ENCODE results near the gene ABCA9. TPM values are rescaled to one million over a fixed set of nuclear protein-coding genes. Genes with fewer than 3 reads are reported as not detected.

ABCA9 gene
- total and polyA plus RNA-seq, 9 of the 15 experiments (the other 6 are each of a cell fraction or from before 2014, with no cell fraction given): 0.04 TPM; not detected in 8

DNA sequence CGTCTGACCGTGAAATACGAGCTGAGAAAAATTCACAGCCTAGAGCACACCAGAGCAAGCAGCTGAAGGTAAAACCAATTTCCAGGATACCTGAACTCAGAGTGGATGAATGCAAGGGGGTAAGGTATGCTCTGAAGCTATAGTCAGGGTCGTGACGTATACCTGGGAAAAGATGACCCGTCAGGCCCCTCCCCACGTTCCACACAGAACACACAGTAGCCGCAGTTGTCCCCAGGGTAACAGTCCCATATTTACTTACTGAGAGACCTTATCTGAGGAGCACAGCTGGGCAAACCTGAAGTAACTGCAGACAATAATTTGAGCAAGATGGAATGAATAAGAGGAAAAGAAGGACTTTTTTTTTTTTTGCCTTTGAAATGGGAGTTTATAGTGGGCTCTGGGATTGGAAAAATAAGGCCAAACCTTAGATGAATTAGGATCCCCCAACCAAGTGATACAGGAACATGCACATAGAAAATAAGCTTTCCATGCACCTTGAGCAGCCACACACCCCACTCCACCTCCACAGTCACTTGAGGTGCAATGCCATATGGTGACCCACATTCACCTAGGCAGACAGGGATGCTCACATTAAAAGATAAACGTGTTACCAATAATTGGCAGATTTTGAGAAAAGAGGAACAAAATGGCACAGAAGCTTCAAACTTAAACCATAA, 43.0 kb upstream of the ABCA9 start (continued):
- TF ChIP-seq, protein P1, sequence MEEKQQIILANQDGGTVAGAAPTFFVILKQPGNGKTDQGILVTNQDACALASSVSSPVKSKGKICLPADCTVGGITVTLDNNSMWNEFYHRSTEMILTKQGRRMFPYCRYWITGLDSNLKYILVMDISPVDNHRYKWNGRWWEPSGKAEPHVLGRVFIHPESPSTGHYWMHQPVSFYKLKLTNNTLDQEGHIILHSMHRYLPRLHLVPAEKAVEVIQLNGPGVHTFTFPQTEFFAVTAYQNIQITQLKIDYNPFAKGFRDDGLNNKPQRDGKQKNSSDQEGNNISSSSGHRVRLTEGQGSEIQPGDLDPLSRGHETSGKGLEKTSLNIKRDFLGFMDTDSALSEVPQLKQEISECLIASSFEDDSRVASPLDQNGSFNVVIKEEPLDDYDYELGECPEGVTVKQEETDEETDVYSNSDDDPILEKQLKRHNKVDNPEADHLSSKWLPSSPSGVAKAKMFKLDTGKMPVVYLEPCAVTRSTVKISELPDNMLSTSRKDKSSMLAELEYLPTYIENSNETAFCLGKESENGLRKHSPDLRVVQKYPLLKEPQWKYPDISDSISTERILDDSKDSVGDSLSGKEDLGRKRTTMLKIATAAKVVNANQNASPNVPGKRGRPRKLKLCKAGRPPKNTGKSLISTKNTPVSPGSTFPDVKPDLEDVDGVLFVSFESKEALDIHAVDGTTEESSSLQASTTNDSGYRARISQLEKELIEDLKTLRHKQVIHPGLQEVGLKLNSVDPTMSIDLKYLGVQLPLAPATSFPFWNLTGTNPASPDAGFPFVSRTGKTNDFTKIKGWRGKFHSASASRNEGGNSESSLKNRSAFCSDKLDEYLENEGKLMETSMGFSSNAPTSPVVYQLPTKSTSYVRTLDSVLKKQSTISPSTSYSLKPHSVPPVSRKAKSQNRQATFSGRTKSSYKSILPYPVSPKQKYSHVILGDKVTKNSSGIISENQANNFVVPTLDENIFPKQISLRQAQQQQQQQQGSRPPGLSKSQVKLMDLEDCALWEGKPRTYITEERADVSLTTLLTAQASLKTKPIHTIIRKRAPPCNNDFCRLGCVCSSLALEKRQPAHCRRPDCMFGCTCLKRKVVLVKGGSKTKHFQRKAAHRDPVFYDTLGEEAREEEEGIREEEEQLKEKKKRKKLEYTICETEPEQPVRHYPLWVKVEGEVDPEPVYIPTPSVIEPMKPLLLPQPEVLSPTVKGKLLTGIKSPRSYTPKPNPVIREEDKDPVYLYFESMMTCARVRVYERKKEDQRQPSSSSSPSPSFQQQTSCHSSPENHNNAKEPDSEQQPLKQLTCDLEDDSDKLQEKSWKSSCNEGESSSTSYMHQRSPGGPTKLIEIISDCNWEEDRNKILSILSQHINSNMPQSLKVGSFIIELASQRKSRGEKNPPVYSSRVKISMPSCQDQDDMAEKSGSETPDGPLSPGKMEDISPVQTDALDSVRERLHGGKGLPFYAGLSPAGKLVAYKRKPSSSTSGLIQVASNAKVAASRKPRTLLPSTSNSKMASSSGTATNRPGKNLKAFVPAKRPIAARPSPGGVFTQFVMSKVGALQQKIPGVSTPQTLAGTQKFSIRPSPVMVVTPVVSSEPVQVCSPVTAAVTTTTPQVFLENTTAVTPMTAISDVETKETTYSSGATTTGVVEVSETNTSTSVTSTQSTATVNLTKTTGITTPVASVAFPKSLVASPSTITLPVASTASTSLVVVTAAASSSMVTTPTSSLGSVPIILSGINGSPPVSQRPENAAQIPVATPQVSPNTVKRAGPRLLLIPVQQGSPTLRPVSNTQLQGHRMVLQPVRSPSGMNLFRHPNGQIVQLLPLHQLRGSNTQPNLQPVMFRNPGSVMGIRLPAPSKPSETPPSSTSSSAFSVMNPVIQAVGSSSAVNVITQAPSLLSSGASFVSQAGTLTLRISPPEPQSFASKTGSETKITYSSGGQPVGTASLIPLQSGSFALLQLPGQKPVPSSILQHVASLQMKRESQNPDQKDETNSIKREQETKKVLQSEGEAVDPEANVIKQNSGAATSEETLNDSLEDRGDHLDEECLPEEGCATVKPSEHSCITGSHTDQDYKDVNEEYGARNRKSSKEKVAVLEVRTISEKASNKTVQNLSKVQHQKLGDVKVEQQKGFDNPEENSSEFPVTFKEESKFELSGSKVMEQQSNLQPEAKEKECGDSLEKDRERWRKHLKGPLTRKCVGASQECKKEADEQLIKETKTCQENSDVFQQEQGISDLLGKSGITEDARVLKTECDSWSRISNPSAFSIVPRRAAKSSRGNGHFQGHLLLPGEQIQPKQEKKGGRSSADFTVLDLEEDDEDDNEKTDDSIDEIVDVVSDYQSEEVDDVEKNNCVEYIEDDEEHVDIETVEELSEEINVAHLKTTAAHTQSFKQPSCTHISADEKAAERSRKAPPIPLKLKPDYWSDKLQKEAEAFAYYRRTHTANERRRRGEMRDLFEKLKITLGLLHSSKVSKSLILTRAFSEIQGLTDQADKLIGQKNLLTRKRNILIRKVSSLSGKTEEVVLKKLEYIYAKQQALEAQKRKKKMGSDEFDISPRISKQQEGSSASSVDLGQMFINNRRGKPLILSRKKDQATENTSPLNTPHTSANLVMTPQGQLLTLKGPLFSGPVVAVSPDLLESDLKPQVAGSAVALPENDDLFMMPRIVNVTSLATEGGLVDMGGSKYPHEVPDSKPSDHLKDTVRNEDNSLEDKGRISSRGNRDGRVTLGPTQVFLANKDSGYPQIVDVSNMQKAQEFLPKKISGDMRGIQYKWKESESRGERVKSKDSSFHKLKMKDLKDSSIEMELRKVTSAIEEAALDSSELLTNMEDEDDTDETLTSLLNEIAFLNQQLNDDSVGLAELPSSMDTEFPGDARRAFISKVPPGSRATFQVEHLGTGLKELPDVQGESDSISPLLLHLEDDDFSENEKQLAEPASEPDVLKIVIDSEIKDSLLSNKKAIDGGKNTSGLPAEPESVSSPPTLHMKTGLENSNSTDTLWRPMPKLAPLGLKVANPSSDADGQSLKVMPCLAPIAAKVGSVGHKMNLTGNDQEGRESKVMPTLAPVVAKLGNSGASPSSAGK (IDR thresholded peaks at IDR 0.05): no peak
- TF ChIP-seq RAD21 (CRISPR knock-in tag; conservative IDR thresholded peaks at IDR 0.05 in 1 of 2, IDR thresholded peaks at IDR 0.05 in 1 of 2): no peak
- TF ChIP-seq, protein P2, sequence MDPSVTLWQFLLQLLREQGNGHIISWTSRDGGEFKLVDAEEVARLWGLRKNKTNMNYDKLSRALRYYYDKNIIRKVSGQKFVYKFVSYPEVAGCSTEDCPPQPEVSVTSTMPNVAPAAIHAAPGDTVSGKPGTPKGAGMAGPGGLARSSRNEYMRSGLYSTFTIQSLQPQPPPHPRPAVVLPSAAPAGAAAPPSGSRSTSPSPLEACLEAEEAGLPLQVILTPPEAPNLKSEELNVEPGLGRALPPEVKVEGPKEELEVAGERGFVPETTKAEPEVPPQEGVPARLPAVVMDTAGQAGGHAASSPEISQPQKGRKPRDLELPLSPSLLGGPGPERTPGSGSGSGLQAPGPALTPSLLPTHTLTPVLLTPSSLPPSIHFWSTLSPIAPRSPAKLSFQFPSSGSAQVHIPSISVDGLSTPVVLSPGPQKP (CRISPR knock-in tag; IDR thresholded peaks at IDR 0.05): no peak
- no peak for TF ChIP-seq PURB (CRISPR knock-in tag; IDR thresholded peaks at IDR 0.05; ENCODE audit: low read depth)
- TF ChIP-seq, protein P3, sequence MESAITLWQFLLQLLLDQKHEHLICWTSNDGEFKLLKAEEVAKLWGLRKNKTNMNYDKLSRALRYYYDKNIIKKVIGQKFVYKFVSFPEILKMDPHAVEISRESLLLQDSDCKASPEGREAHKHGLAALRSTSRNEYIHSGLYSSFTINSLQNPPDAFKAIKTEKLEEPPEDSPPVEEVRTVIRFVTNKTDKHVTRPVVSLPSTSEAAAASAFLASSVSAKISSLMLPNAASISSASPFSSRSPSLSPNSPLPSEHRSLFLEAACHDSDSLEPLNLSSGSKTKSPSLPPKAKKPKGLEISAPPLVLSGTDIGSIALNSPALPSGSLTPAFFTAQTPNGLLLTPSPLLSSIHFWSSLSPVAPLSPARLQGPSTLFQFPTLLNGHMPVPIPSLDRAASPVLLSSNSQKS (CRISPR knock-in tag; IDR thresholded peaks at IDR 0.05): no peak
- TF ChIP-seq ZNF41 (CRISPR knock-in tag; conservative IDR thresholded peaks at IDR 0.05): no peak
- no peak for TF ChIP-seq L3MBTL2 (IDR thresholded peaks at IDR 0.05)
- TF ChIP-seq, protein P4, sequence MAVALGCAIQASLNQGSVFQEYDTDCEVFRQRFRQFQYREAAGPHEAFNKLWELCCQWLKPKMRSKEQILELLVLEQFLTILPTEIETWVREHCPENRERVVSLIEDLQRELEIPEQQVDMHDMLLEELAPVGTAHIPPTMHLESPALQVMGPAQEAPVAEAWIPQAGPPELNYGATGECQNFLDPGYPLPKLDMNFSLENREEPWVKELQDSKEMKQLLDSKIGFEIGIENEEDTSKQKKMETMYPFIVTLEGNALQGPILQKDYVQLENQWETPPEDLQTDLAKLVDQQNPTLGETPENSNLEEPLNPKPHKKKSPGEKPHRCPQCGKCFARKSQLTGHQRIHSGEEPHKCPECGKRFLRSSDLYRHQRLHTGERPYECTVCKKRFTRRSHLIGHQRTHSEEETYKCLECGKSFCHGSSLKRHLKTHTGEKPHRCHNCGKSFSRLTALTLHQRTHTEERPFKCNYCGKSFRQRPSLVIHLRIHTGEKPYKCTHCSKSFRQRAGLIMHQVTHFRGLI (CRISPR knock-in tag; IDR thresholded peaks at IDR 0.05): no peak
- TF ChIP-seq MTA2 (IDR thresholded peaks at IDR 0.05; ENCODE audit: low read depth): peak; percentile 88
- TF ChIP-seq, protein P5, sequence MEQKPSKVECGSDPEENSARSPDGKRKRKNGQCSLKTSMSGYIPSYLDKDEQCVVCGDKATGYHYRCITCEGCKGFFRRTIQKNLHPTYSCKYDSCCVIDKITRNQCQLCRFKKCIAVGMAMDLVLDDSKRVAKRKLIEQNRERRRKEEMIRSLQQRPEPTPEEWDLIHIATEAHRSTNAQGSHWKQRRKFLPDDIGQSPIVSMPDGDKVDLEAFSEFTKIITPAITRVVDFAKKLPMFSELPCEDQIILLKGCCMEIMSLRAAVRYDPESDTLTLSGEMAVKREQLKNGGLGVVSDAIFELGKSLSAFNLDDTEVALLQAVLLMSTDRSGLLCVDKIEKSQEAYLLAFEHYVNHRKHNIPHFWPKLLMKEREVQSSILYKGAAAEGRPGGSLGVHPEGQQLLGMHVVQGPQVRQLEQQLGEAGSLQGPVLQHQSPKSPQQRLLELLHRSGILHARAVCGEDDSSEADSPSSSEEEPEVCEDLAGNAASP (IDR thresholded peaks at IDR 0.05): no peak
